HepG2 (cell line): ENCODE data around the gene ADARB1. TPM values are rescaled to one million over a fixed set of nuclear protein-coding genes. Genes with fewer than 3 reads are reported as not detected.

Source experiments
- ATAC-seq: fragments of 200-7000 bp; cut with Tn5 transposase; 3 replicates; pipeline ENCODE4 v1.9.1; 2020; ENCODE audit warnings: mild to moderate bottlenecking, moderate library complexity
- BruUV-seq: library from RNA; stranded (reverse); fragments of 400-500 nt; replicated peaks from 2 replicates; lab custom pipeline; 2021; lab: Mats Ljungman, UMichigan
- CTCF ChIA-PET: fragments of 300-600 bp; formaldehyde crosslinking; extraction: SDS; loops from one replicate; lab custom pipeline; 2021; ENCODE audit warnings: low total read pairs, inconsistent platforms, low intra/inter-chr PET ratio; lab: Yijun Ruan, JAX
- POLR2A ChIA-PET: fragments of 350-600 bp; sonication (Branson Sonifier 250); formaldehyde crosslinking; loops from one replicate; lab custom pipeline; 2020; ENCODE audit warnings: antibody characterized with exemption, inconsistent platforms; lab: Yijun Ruan, JAX
- DNase-seq: peaks from one replicate; pipeline ENCODE4 v3.0.0-alpha.2; 2015; ENCODE audit warnings: low spot score
- FAIRE-seq: peaks from 3 replicates; lab custom pipeline; 2011; peaks lifted over from hg19 to GRCh38; lab: Jason Lieb, UNC
- H2AFZ ChIP-seq: one replicate; pipeline ENCODE4 v1.6.1; 2011; ENCODE audit warnings: low read length, inconsistent platforms
- H3K27ac ChIP-seq: fragments of 300-600 bp; 3 replicates; pipeline ENCODE4 v1.8.0; 2011; ENCODE audit warnings: mixed run types, mild to moderate bottlenecking, mixed read lengths, low read length, inconsistent platforms; ENCODE audit not compliant: insufficient read depth; ENCODE audit errors: extremely low read length
- H3K27me3 ChIP-seq, 2 experiments: fragments of 200-600 bp in 1 of 2; 2 replicates in 1 of 2; 3 replicates in 1 of 2; pipeline versions ENCODE4 v1.6.0 to v1.8.0; 2011; ENCODE audit warnings: low read length in 2 of 2, mild to moderate bottlenecking in 2 of 2, moderate library complexity in 2 of 2, inconsistent platforms in 1 of 2; ENCODE audit not compliant: insufficient read depth in 2 of 2, control insufficient read depth in 1 of 2
- H3K36me3 ChIP-seq, 2 experiments: fragments of 200-600 bp in 1 of 2; replicated peaks in 1 of 2; 2 replicates in 1 of 2; 3 replicates in 1 of 2; pipeline versions ENCODE4 v1.5.1 to v1.8.0; 2011; ENCODE audit warnings: low read length in 2 of 2, inconsistent platforms in 1 of 2; ENCODE audit not compliant: insufficient read depth in 2 of 2, control insufficient read depth in 1 of 2
- H3K4me1 ChIP-seq: 2 replicates; pipeline ENCODE4 v1.5.1; 2012; ENCODE audit warnings: low read length, inconsistent platforms; ENCODE audit not compliant: insufficient read depth
- H3K4me2 ChIP-seq: 2 replicates; pipeline ENCODE4 v1.6.0; 2011; ENCODE audit warnings: low read depth, low read length, inconsistent platforms
- H3K4me3 ChIP-seq, 3 experiments: fragments of 200-600 bp in 1 of 3; sonication (generic), shearing (Covaris generic) in 1 of 3; replicated peaks in 1 of 3; 2 replicates each; pipeline ENCODE4 v1.5.1; 2011 to 2016; ENCODE audit warnings: low read length in 3 of 3, inconsistent platforms in 2 of 3, low read depth in 2 of 3, mild to moderate bottlenecking in 2 of 3, control low read depth in 1 of 3, mixed read lengths in 1 of 3; ENCODE audit not compliant: insufficient read depth in 1 of 3
- H3K79me2 ChIP-seq: one replicate; pipeline ENCODE4 v1.6.1; 2011; ENCODE audit warnings: low read length, inconsistent platforms; ENCODE audit not compliant: insufficient read depth
- H3K9ac ChIP-seq: 2 replicates; pipeline ENCODE4 v1.6.0; 2011; ENCODE audit warnings: mild to moderate bottlenecking, low read depth, low read length, inconsistent platforms; ENCODE audit not compliant: insufficient read depth
- H3K9me3 ChIP-seq: 2 replicates; pipeline ENCODE4 v1.5.1; 2012; ENCODE audit warnings: mild to moderate bottlenecking, low read length
- H4K20me1 ChIP-seq: 2 replicates; pipeline ENCODE4 v1.6.0; 2011; ENCODE audit warnings: inconsistent platforms, mild to moderate bottlenecking, low read length, moderate library complexity; ENCODE audit not compliant: insufficient read depth
- ATF5 ChIP-seq: sonication (generic); formaldehyde crosslinking; IDR thresholded peaks from 2 replicates; pipeline ENCODE4 v1.4.0; 2020; ENCODE audit warnings: mild to moderate bottlenecking, low read depth, missing genetic modification reagents
- CREB3 ChIP-seq: sonication (generic); formaldehyde crosslinking; IDR thresholded peaks from 2 replicates; pipeline ENCODE4 v1.5.0; 2020; ENCODE audit warnings: missing genetic modification reagents
- CREM ChIP-seq, 2 experiments: sonication (generic) in 1 of 2; formaldehyde crosslinking in 1 of 2; IDR thresholded peaks; 2 replicates each; pipeline versions ENCODE4 v1.4.0 to v1.6.1; 2016 to 2020; ENCODE audit warnings: antibody characterized with exemption in 1 of 2, mild to moderate bottlenecking in 1 of 2, missing genetic modification reagents in 1 of 2
- KDM2A ChIP-seq: sonication (generic); formaldehyde crosslinking; IDR thresholded peaks from 2 replicates; pipeline ENCODE4 v1.4.0; 2020; ENCODE audit warnings: low read depth, missing genetic modification reagents, borderline replicate concordance
- KLF16 ChIP-seq, 2 experiments: sonication (generic) in 1 of 2; formaldehyde crosslinking in 1 of 2; IDR thresholded peaks; 2 replicates each; pipeline versions ENCODE4 v1.6.1 to v1.8.0; 2016 to 2023; ENCODE audit warnings: missing genetic modification reagents in 2 of 2, missing compliant biosample characterization in 1 of 2
- MAX ChIP-seq: IDR thresholded peaks from 2 replicates; pipeline ENCODE4 v1.6.1; 2012; ENCODE audit warnings: inconsistent platforms
- NCOA1 ChIP-seq: sonication (generic); formaldehyde crosslinking; IDR thresholded peaks from 2 replicates; pipeline ENCODE4 v1.9.0; 2021; ENCODE audit warnings: missing genetic modification reagents
- NFE2 ChIP-seq: sonication (generic); formaldehyde crosslinking; IDR thresholded peaks from 2 replicates; pipeline ENCODE4 v1.4.0; 2020; ENCODE audit warnings: missing genetic modification reagents
- RFX5 ChIP-seq: IDR thresholded peaks from 2 replicates; pipeline ENCODE4 v1.6.1; 2011; ENCODE audit warnings: low read depth, low read length, improper control_type of control experiment
- SIN3B ChIP-seq: fragments of 150-350 bp; IDR thresholded peaks from 2 replicates; pipeline ENCODE4 v1.6.1; 2014; ENCODE audit warnings: low read length
- SRSF4 ChIP-seq: fragments of 200-400 bp; formaldehyde crosslinking; IDR thresholded peaks from one replicate; pipeline ENCODE4 v1.6.1; 2018; ENCODE audit warnings: mild to moderate bottlenecking, low read depth, low read length, moderate library complexity; ENCODE audit not compliant: poor library complexity, severe bottlenecking
- SSRP1 ChIP-seq: IDR thresholded peaks from 2 replicates; pipeline ENCODE4 v1.6.1; 2016; ENCODE audit warnings: control low read depth
- TAF15 ChIP-seq: fragments of 200-400 bp; formaldehyde crosslinking; IDR thresholded peaks from one replicate; pipeline ENCODE4 v1.6.1; 2018; ENCODE audit warnings: mild to moderate bottlenecking, low read depth, low read length; ENCODE audit not compliant: poor library complexity, severe bottlenecking
- ZNF263 ChIP-seq: sonication (generic); formaldehyde crosslinking; IDR thresholded peaks from 2 replicates; pipeline ENCODE4 v1.4.0; 2020; ENCODE audit warnings: missing genetic modification reagents
- ZNF317 ChIP-seq: sonication (generic); formaldehyde crosslinking; IDR thresholded peaks from 2 replicates; pipeline ENCODE4 v1.5.0; 2020; ENCODE audit warnings: mild to moderate bottlenecking, missing genetic modification reagents
- ZNF687 ChIP-seq: sonication (generic); formaldehyde crosslinking; IDR thresholded peaks from 2 replicates; pipeline ENCODE4 v1.5.1; 2020; ENCODE audit warnings: mild to moderate bottlenecking, missing genetic modification reagents, moderate library complexity
- ZNF737 ChIP-seq: sonication (generic); formaldehyde crosslinking; IDR thresholded peaks from 2 replicates; pipeline ENCODE4 v1.5.0; 2020; ENCODE audit warnings: missing genetic modification reagents, mild to moderate bottlenecking, borderline replicate concordance
- ZNF773 ChIP-seq: sonication (generic); formaldehyde crosslinking; IDR thresholded peaks from 2 replicates; pipeline ENCODE4 v1.4.0; 2020; ENCODE audit warnings: missing genetic modification reagents, borderline replicate concordance
- ZNF878 ChIP-seq: sonication (generic); formaldehyde crosslinking; IDR thresholded peaks from 2 replicates; pipeline ENCODE4 v1.8.1; 2023; ENCODE audit warnings: mild to moderate bottlenecking, missing genetic modification reagents, moderate library complexity
- WGBS: methylation state at CpG from one replicate; pipeline ENCODE4 v1.1.6; 2017; ENCODE audit warnings: low lambda C conversion rate; 5-methylcytosine and 5-hydroxymethylcytosine counted together
- in situ Hi-C: cut with HindIII; loops from 2 replicates; pipeline ENCODE4 v1.10.0; 2017; ENCODE audit warnings: low pct_unique_long_range_greater_than_20kb; ENCODE audit not compliant: extremely low pct_ligation_motif_present
- intact Hi-C: fragments of 100-400 bp; cut with micrococcal nuclease; formaldehyde crosslinking; loops from one replicate; pipeline ENCODE4 v1.10.0; 2022; ENCODE audit not compliant: unreplicated experiment
- polyA plus RNA-seq, 8 experiments: library from polyadenylated mRNA; depleted of rRNA in 3 of 8; stranded (reverse) in 7 of 8; unstranded in 1 of 8; fragments of >200 nt; fragmentation: Illumina TruSeq in 4 of 8; extraction: Trizol in 4 of 8; gene quantifications; 2 replicates each; pipeline versions ENCODE4 v1.2.1 to v1.2.3, GENCODE V29; 2011 to 2016; ENCODE audit warnings: low read depth in 4 of 8, missing spikeins in 1 of 8, mixed read lengths in 1 of 8; ENCODE audit not compliant: insufficient read depth in 1 of 8
- total RNA-seq, 5 experiments: library from RNA; depleted of rRNA; stranded (reverse); fragments of >200 nt; fragmentation: Illumina TruSeq; extraction: Trizol; gene quantifications; 2 replicates each; pipeline ENCODE4 v1.2.3, GENCODE V29; 2016; ENCODE audit warnings: low read depth in 1 of 5

Gene ADARB1
- total and polyA plus RNA-seq, 2 of the 13 experiments (the other 11 are each of a cell fraction or from before 2014, with no cell fraction given): 6.6 to 10.0 TPM

- no peak overlapping the region for H3K4me2 ChIP-seq
- 68% methylated on average over 8 of the region's 8 CpGs for WGBS
- in situ Hi-C loops (no loop called here), intact Hi-C loops (no loop called here)
- H3K27me3 ChIP-seq: peaks cover 0 to 32% of the 10 kb centered on the region in 2 experiments; a peak in 2 of 5 replicates
- no peaks in the 10 kb centered on the region for H3K9me3 ChIP-seq
- no peaks in the 10 kb centered on the region for H3K36me3 ChIP-seq
- ATAC-seq (no peak), FAIRE-seq (no peak), DNase-seq (no peak)
- BruUV-seq: no TSS peak
- no peak overlapping the region for H3K4me3 ChIP-seq
- no peak for TF ChIP-seq CREM (IDR thresholded peaks at IDR 0.05)
- TF ChIP-seq CREM (CRISPR knock-in tag; IDR thresholded peaks at IDR 0.05): no peak
- no peak for TF ChIP-seq ATF5 (CRISPR knock-in tag)
- no peak for TF ChIP-seq KDM2A (CRISPR knock-in tag)
- no peak for TF ChIP-seq NCOA1 (CRISPR knock-in tag)
- TF ChIP-seq CREB3: no peak
- no peak for TF ChIP-seq RFX5
- TF ChIP-seq MAX: no peak
- no peak for TF ChIP-seq ZNF263 (CRISPR knock-in tag)
- no peak for TF ChIP-seq SIN3B
- TF ChIP-seq ZNF317 (CRISPR knock-in tag): no peak
- no peak for TF ChIP-seq TAF15
- TF ChIP-seq ZNF773: no peak
- no peak for TF ChIP-seq SRSF4
- TF ChIP-seq ZNF687 (CRISPR knock-in tag): no peak
- TF ChIP-seq SSRP1 (CRISPR knock-in tag): no peak
- TF ChIP-seq NFE2 (CRISPR knock-in tag): no peak
- TF ChIP-seq KLF16 (CRISPR knock-in tag; IDR thresholded peaks at IDR 0.05): no peak
- no peak for TF ChIP-seq ZNF737
- no peak for TF ChIP-seq ZNF878 (CRISPR knock-in tag)
- no peaks in the 10 kb centered on the region for H4K20me1 ChIP-seq
- no peak overlapping the region for H3K9ac ChIP-seq
- no peaks in the 10 kb centered on the region for H3K4me1 ChIP-seq
- H3K79me2 ChIP-seq: no peaks in the 10 kb centered on the region
- CTCF ChIA-PET: no interaction called here
- POLR2A ChIA-PET: interaction anchor here (0.6 to 1.0 kb wide), 2 partner anchors 9 to 79 kb away, joined by 3 read pairs; no protein-coding TSS in a partner anchor
- H3K27ac ChIP-seq: no peak overlapping the region
- no peak overlapping the region for H2AFZ ChIP-seq
Measured at GRCh38 chr21:45064091-45064490, 10.3 kb upstream of the ADARB1 start.
